OCI-LY3 (cell line): ENCODE measurements around the gene SNTB2.
A peak's percentile ranks its signal among the peaks of the same experiment; 100 is the strongest.

Experiments
- CTCF ChIP-seq: fragments of 200-600, 300-600 bp; sonication (generic); IDR thresholded peaks from 2 replicates; pipeline ENCODE4 v1.5.1; 2014; ENCODE audit warnings: antibody characterized with exemption, low read length, low read depth
- EZH2phosphoT487 ChIP-seq: fragments of 200-600 bp; shearing (Covaris generic); IDR thresholded peaks from 2 replicates; pipeline ENCODE4 v1.6.1; 2018; ENCODE audit warnings: antibody characterized with exemption, mixed run types, low read depth

- peak; percentile 29 for TF ChIP-seq CTCF
- TF ChIP-seq EZH2phosphoT487 = no peak
Measured at GRCh38 chr16:69311533-69312387, 124.8 kb downstream of the SNTB2 start.
